Gastrocnemius medialis (tissue), 4 donors: ENCODE data around the gene FNDC8. TPM values are rescaled to one million over a fixed set of nuclear protein-coding genes. Genes with fewer than 3 reads are reported as not detected.
A peak's percentile ranks its signal among the peaks of the same experiment; 100 is the strongest.

ENCODE experiments used
- ATAC-seq, 2 donors: fragments of 150-250 bp; one replicate each; pipeline ENCODE4 v1.9.1; 2016
- DNase-seq, 2 donors: peaks; one replicate each; pipeline ENCODE4 v3.0.0-alpha.2; 2019
- H3K27ac ChIP-seq, 4 donors: fragments of 200-600 bp; sonication (generic); 1 replicate in 1 of 4; 2 replicates in 3 of 4; pipeline ENCODE4 v1.5.1; 2016 to 2018; ENCODE audit warnings: mild to moderate bottlenecking in 2 of 4, moderate library complexity in 1 of 4
- H3K27me3 ChIP-seq, 3 donors: fragments of 200-600 bp; sonication (generic) in 2 of 3; 1 replicate in 1 of 3; 2 replicates in 2 of 3; pipeline versions ENCODE4 v1.5.1 to v1.6.0; 2016 to 2019; ENCODE audit warnings: mild to moderate bottlenecking in 1 of 3, moderate library complexity in 1 of 3
- H3K36me3 ChIP-seq, 2 donors: fragments of 200-600 bp; sonication (generic) in 1 of 2; one replicate each; pipeline ENCODE4 v1.5.1; 2017 to 2018
- H3K4me1 ChIP-seq, 2 donors: fragments of 200-600 bp; sonication (generic) in 1 of 2; one replicate each; pipeline ENCODE4 v1.5.1; 2016 to 2017; ENCODE audit warnings: mild to moderate bottlenecking in 2 of 2
- H3K4me3 ChIP-seq, 4 donors: fragments of 200-600 bp; sonication (generic) in 3 of 4; 1 replicate in 1 of 4; 2 replicates in 3 of 4; pipeline ENCODE4 v1.5.1; 2016 to 2019; ENCODE audit warnings: mild to moderate bottlenecking in 2 of 4
- H3K9me3 ChIP-seq, 3 donors: fragments of 200-600 bp; sonication (generic) in 2 of 3; 1 replicate in 1 of 3; 2 replicates in 2 of 3; pipeline ENCODE4 v1.5.1; 2016 to 2019
- CTCF ChIP-seq, 5 experiments: fragments of 450-650 bp in 3 of 5; fragments of 200-600 bp in 2 of 5; sonication (generic) in 2 of 5; IDR thresholded peaks in 4 of 5; conservative IDR thresholded peaks in 1 of 5; 1 replicate in 4 of 5; 2 replicates in 1 of 5; pipeline ENCODE4 v1.5.1; 2016 to 2019; ENCODE audit warnings: antibody characterized with exemption in 5 of 5, mild to moderate bottlenecking in 3 of 5, moderate library complexity in 3 of 5
- POLR2A ChIP-seq, 2 donors: fragments of 450-650 bp; IDR thresholded peaks; one replicate each; pipeline ENCODE4 v1.6.1; 2017; ENCODE audit warnings: antibody characterized with exemption in 2 of 2, mild to moderate bottlenecking in 2 of 2, moderate library complexity in 2 of 2
- in situ Hi-C, 4 donors: fragments of 200-750 bp; cut with MboI; loops; one replicate each; pipeline versions ENCODE4 v1.15.0 to v1.8.0; 2017; ENCODE audit warnings: low sequenced_read_pairs in 4 of 4
- intact Hi-C: fragments of 100-400 bp; cut with DNase I; formaldehyde crosslinking; loops from one replicate; pipeline ENCODE4 v1.15.1; 2023; ENCODE audit warnings: low total_unique reads
- total RNA-seq, 4 donors: library from RNA; depleted of rRNA; stranded (reverse); fragments of >200 nt; gene quantifications; one replicate each; pipeline versions ENCODE4 v1.1.0 to v1.2.3, GENCODE V29; 2016

FNDC8 gene
- total RNA-seq, 4 donors from 2014 or later, result not detected

- intact Hi-C loops, result loop anchor here (5.0 kb wide), 1 partner anchor 105 kb away; the partner anchor contains the start of gene LIG3
- H3K36me3 ChIP-seq, result no peaks in the 10 kb centered on the region
- peaks cover 6 to 14% of the 10 kb centered on the region in 2 donors for H3K4me1 ChIP-seq
- H3K27me3 ChIP-seq, result no peaks in the 10 kb centered on the region
- TF ChIP-seq POLR2A (IDR thresholded peaks at IDR 0.05) (no peak), CTCF (IDR thresholded peaks at IDR 0.05 in 4 of 5, conservative IDR thresholded peaks at IDR 0.05 in 1 of 5) (no peak)
- H3K9me3 ChIP-seq, result no peaks in the 10 kb centered on the region
- in situ Hi-C loops, result loop anchor here in 2 of 4 donors (10.0 to 25.0 kb wide), 2 partner anchors 100 to 122 kb away; partner anchors contain the start of genes CCT6B (in 1 of the 2), LIG3 (in 1 of the 2) and ZNF830 (in 1 of the 2)
- no peak overlapping the region for H3K27ac ChIP-seq
- no peak overlapping the region for H3K4me3 ChIP-seq
- DNase-seq, result no peak
- no peak for ATAC-seq
Observed at GRCh38 chr17:35086931-35087573, 34.4 kb upstream of the FNDC8 start.

GRCh38 chr17:35087731-35088355, 33.6 kb upstream of the FNDC8 start:
- DNase-seq, result no peak
- no peaks in the 10 kb centered on the region for H3K27me3 ChIP-seq
- no peaks in the 10 kb centered on the region for H3K9me3 ChIP-seq
- ATAC-seq, result no peak
- H3K36me3 ChIP-seq, result no peaks in the 10 kb centered on the region
- peaks cover 6 to 14% of the 10 kb centered on the region in 2 donors for H3K4me1 ChIP-seq
- in situ Hi-C loops (loop anchor here in 2 of 4 donors (10.0 to 25.0 kb wide), 2 partner anchors 101 to 123 kb away; partner anchors contain the start of genes CCT6B (in 1 of the 2), LIG3 (in 1 of the 2) and ZNF830 (in 1 of the 2)), intact Hi-C loops (loop anchor here (2.0 to 5.0 kb wide), 2 partner anchors 59 to 106 kb away; partner anchors contain the start of genes LIG3 and UNC45B)
- H3K27ac ChIP-seq, result peak overlapping the region; percentile 56 to 77 (median 74)
- TF ChIP-seq POLR2A (IDR thresholded peaks at IDR 0.05), result no peak
- TF ChIP-seq CTCF (IDR thresholded peaks at IDR 0.05 in 4 of 5, conservative IDR thresholded peaks at IDR 0.05 in 1 of 5), result no peak
- peak overlapping the region; percentile 66 to 100 (median 82) for H3K4me3 ChIP-seq

GRCh38 chr17:35088356-35088880, 33.0 kb upstream of the FNDC8 start:
- intact Hi-C loops, result loop anchor here (2.0 to 5.0 kb wide), 2 partner anchors 58 to 106 kb away; partner anchors contain the start of genes LIG3 and UNC45B
- H3K36me3 ChIP-seq, result no peaks in the 10 kb centered on the region
- in situ Hi-C loops, result loop anchor here in 2 of 4 donors (10.0 to 25.0 kb wide), 2 partner anchors 101 to 124 kb away; partner anchors contain the start of genes CCT6B (in 1 of the 2), LIG3 (in 1 of the 2) and ZNF830 (in 1 of the 2)
- H3K27ac ChIP-seq, result peak overlapping the region; percentile 56 to 77 (median 74)
- H3K4me1 ChIP-seq, result peaks cover 6 to 14% of the 10 kb centered on the region in 2 donors
- ATAC-seq (peak; percentile 47 to 50), DNase-seq (peak; percentile 18 to 25)
- TF ChIP-seq POLR2A (IDR thresholded peaks at IDR 0.05), result no peak
- TF ChIP-seq CTCF (IDR thresholded peaks at IDR 0.05 in 4 of 5, conservative IDR thresholded peaks at IDR 0.05 in 1 of 5), result no peak
- H3K4me3 ChIP-seq, result peak overlapping the region; percentile 66 to 100 (median 82)
- no peaks in the 10 kb centered on the region for H3K9me3 ChIP-seq
- no peaks in the 10 kb centered on the region for H3K27me3 ChIP-seq

- in situ Hi-C loops, result loop anchor here in 2 of 4 donors (10.0 to 25.0 kb wide), 2 partner anchors 102 to 124 kb away; partner anchors contain the start of genes CCT6B (in 1 of the 2), LIG3 (in 1 of the 2) and ZNF830 (in 1 of the 2)
- Histone ChIP-seq H3K27ac (peak overlapping the region; percentile 56 to 77 (median 74)), H3K27me3 (no peaks in the 10 kb centered on the region), H3K36me3 (no peaks in the 10 kb centered on the region), H3K9me3 (no peaks in the 10 kb centered on the region), H3K4me1 (peaks cover 6 to 14% of the 10 kb centered on the region in 2 donors), H3K4me3 (peak overlapping the region; percentile 66 to 100 (median 82))
- TF ChIP-seq POLR2A (IDR thresholded peaks at IDR 0.05) (peak; percentile 33 to 36), CTCF (IDR thresholded peaks at IDR 0.05 in 4 of 5, conservative IDR thresholded peaks at IDR 0.05 in 1 of 5) (peak; percentile 70 to 93 (median 86))
- intact Hi-C loops, result loop anchor here (1.0 to 5.0 kb wide), 6 partner anchors 26 to 128 kb away; partner anchors contain the start of genes CCT6B, LIG3, RAD51D and RFFL
- peak; percentile 60 to 79 for DNase-seq
- ATAC-seq, result peak; percentile 88 to 93
Observed at GRCh38 chr17:35088881-35089585, 32.4 kb upstream of the FNDC8 start.
